ENCODE measurements around the gene F13A1.

DNA sequence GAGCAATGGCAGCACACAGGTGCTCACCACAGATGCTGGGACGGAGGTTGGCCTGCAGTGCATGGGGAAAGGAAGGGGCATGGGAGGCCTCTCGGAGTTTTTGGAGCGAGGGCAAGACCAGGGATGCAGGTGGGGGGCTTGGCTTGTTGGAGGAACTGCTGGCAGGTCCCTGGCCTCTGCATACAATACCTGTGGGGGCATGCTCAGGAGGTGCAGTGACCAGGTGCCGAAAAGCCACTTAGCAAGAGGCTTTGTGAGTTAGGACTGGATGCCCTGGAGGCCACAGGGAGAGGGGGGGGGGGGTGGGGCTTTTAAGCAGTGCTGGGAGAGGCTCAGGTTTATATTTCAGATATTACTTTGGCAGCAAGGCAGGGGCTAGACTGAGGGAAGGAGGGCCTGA, 142.7 kb downstream of the F13A1 start:
- TF ChIP-seq ZFP30 (CRISPR knock-in tag; IDR thresholded peaks at IDR 0.05): no peak
- no peak for TF ChIP-seq ZNF70 (CRISPR knock-in tag; IDR thresholded peaks at IDR 0.05)

Data from SK-N-SH treated with all-trans-retinoic acid at 6 μM for 48 hours (cell line).